Tibial nerve (tissue), 3 donors: Measurements from ENCODE around the gene MMP10.

Experiments
- POLR2A ChIP-seq, 2 donors: fragments of 450-650 bp; IDR thresholded peaks; one replicate each; pipeline ENCODE4 v1.6.1; 2017; ENCODE audit warnings: antibody characterized with exemption in 2 of 2, mild to moderate bottlenecking in 2 of 2, moderate library complexity in 2 of 2
- TF ChIP-seq, protein P1 (sequence below), 5 experiments: fragments of 200-600 bp in 3 of 5; fragments of 450-650 bp in 2 of 5; sonication (generic) in 3 of 5; IDR thresholded peaks; one replicate each; pipeline ENCODE4 v1.5.1; 2016 to 2019; ENCODE audit warnings: antibody characterized with exemption in 5 of 5, mild to moderate bottlenecking in 3 of 5, moderate library complexity in 2 of 5

DNA sequence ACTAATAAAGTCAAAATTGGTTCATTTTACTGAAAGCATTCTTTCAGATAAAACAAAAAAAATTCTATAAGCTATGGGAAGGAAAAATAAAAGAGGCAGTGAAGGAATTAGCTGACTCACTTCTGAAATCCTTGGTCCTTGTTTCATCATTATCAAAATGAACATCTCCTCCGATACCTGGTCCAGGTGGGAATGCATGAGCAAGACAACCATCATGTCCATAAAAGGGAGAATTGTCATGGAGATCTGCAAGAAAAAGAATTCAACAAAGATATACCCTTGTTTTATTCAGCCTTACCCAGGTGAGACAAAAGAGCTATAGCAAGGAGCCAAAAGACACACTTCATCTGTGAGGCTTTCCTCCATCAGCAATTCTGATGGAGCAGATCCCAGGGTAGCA is 27.2 kb downstream of the MMP10 start:
- TF ChIP-seq POLR2A (IDR thresholded peaks at IDR 0.05), result no peak
- TF ChIP-seq, protein P1, sequence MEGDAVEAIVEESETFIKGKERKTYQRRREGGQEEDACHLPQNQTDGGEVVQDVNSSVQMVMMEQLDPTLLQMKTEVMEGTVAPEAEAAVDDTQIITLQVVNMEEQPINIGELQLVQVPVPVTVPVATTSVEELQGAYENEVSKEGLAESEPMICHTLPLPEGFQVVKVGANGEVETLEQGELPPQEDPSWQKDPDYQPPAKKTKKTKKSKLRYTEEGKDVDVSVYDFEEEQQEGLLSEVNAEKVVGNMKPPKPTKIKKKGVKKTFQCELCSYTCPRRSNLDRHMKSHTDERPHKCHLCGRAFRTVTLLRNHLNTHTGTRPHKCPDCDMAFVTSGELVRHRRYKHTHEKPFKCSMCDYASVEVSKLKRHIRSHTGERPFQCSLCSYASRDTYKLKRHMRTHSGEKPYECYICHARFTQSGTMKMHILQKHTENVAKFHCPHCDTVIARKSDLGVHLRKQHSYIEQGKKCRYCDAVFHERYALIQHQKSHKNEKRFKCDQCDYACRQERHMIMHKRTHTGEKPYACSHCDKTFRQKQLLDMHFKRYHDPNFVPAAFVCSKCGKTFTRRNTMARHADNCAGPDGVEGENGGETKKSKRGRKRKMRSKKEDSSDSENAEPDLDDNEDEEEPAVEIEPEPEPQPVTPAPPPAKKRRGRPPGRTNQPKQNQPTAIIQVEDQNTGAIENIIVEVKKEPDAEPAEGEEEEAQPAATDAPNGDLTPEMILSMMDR (IDR thresholded peaks at IDR 0.05), result no peak
